GM12891 (cell line): ENCODE measurements around the gene TEX51.

ENCODE experiments used
- POLR2A ChIP-seq: IDR thresholded peaks from 2 replicates; pipeline ENCODE4 v1.6.1; 2011; ENCODE audit warnings: low read depth, low read length, control low read depth
- POLR2AphosphoS5 ChIP-seq: IDR thresholded peaks from 2 replicates; pipeline ENCODE4 v1.6.1; 2011; ENCODE audit warnings: low read depth, low read length, control low read depth
- SPI1 ChIP-seq: IDR thresholded peaks from 2 replicates; pipeline ENCODE4 v1.6.1; 2011; ENCODE audit warnings: low read depth, low read length, control low read depth
- TAF1 ChIP-seq: IDR thresholded peaks from 2 replicates; pipeline ENCODE4 v1.6.1; 2011; ENCODE audit warnings: low read depth, low read length, control low read depth

DNA sequence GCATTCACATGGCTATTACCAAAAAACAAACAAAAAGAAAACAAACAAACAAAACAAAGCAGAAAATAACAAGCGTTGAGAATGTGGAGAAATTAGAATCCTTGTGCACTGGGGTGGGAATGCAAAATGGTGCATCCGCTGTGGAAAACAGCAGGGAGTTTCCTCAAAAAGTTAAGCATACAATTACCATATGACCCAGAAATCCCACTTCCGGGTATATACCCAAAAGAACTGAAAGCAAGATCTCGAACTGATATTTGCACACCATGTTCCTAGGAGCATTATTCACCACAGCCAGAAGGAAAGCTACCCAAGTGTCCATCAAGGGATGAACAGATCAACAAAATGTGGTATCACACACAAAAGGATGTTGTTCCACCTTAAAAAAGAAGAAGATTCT, 17.9 kb upstream of the TEX51 start:
- no peak for TF ChIP-seq POLR2A
- TF ChIP-seq POLR2AphosphoS5, result no peak
- no peak for TF ChIP-seq TAF1
- no peak for TF ChIP-seq SPI1
